GM21360 (cell line): ENCODE results near the gene CCER1.
A peak's percentile ranks its signal among the peaks of the same experiment; 100 is the strongest.
"Not testable (repeated sequence)": the region's sequence is repeated elsewhere in the genome, so short reads cannot be mapped to it uniquely, and the experiment has no call there.

Source experiments
- ATAC-seq: cut with Tn5 transposase; IDR thresholded peaks from one replicate; pipeline ENCODE4 v1.9.1; 2021; ENCODE audit warnings: mild to moderate bottlenecking, moderate library complexity; ENCODE audit not compliant: unreplicated experiment

The CCER1 gene

GRCh38 chr12:90954921-90955320 is at the start of gene CCER1:
CCER1 (minus strand) TSS chr12:90955176; CDS start chr12:90954742, 434 bp downstream.
- ATAC-seq, result no peak

- no peak for ATAC-seq
Observed at GRCh38 chr12:91003737-91004136, 48.8 kb upstream of the CCER1 start.

- ATAC-seq, result no peak
Observed at GRCh38 chr12:91001306-91001705, 46.3 kb upstream of the CCER1 start.

GRCh38 chr12:90999966-91000365 is 45.0 kb upstream of the CCER1 start:
- ATAC-seq, result no peak

GRCh38 chr12:90999527-90999926 is 44.6 kb upstream of the CCER1 start:
- no peak for ATAC-seq

GRCh38 chr12:90995010-90995409 is 40.0 kb upstream of the CCER1 start:
- no peak for ATAC-seq

GRCh38 chr12:90991952-90992465 is 37.0 kb upstream of the CCER1 start:
- ATAC-seq, result no peak

- ATAC-seq, result no peak
Observed at GRCh38 chr12:90990611-90991010, 35.6 kb upstream of the CCER1 start.

- ATAC-seq, result no peak
Observed at GRCh38 chr12:90989686-90990111, 34.7 kb upstream of the CCER1 start.

- ATAC-seq, result peak; percentile 57
Observed at GRCh38 chr12:90987520-90987919, 32.5 kb upstream of the CCER1 start.

GRCh38 chr12:90987101-90987500 is 32.1 kb upstream of the CCER1 start:
- no peak for ATAC-seq

GRCh38 chr12:90985331-90985730 is 30.4 kb upstream of the CCER1 start:
- not testable (repeated sequence) for ATAC-seq

- ATAC-seq, result no peak
Observed at GRCh38 chr12:90984114-90984513, 29.1 kb upstream of the CCER1 start.

GRCh38 chr12:90982170-90982569 is 27.2 kb upstream of the CCER1 start:
- no peak for ATAC-seq

- no peak for ATAC-seq
Observed at GRCh38 chr12:90979951-90980350, 25.0 kb upstream of the CCER1 start.

GRCh38 chr12:90979019-90979418 is 24.0 kb upstream of the CCER1 start:
- ATAC-seq, result no peak

- ATAC-seq, result peak; percentile 87
Observed at GRCh38 chr12:90978117-90978770, 23.3 kb upstream of the CCER1 start.

GRCh38 chr12:90977224-90977623 is 22.2 kb upstream of the CCER1 start:
- no peak for ATAC-seq

- no peak for ATAC-seq
Observed at GRCh38 chr12:90974286-90974685, 19.3 kb upstream of the CCER1 start.

- no peak for ATAC-seq
Observed at GRCh38 chr12:90972226-90972625, 17.2 kb upstream of the CCER1 start.

- no peak for ATAC-seq
Observed at GRCh38 chr12:90970911-90971310, 15.9 kb upstream of the CCER1 start.

GRCh38 chr12:90970471-90970870 is 15.5 kb upstream of the CCER1 start:
- no peak for ATAC-seq

GRCh38 chr12:90969851-90970250 is 14.9 kb upstream of the CCER1 start:
- ATAC-seq, result no peak
